VCaP (cell line): ENCODE results near the gene MAK.

Experiments used
- H3K27ac ChIP-seq: fragments of 450-650 bp; 2 replicates; pipeline ENCODE4 v1.5.1; 2017
- TF ChIP-seq, protein P1 (sequence below): fragments of 450-650 bp; conservative IDR thresholded peaks from 2 replicates; pipeline ENCODE4 v1.5.1; 2017; ENCODE audit warnings: mild to moderate bottlenecking, moderate library complexity

The MAK gene

DNA sequence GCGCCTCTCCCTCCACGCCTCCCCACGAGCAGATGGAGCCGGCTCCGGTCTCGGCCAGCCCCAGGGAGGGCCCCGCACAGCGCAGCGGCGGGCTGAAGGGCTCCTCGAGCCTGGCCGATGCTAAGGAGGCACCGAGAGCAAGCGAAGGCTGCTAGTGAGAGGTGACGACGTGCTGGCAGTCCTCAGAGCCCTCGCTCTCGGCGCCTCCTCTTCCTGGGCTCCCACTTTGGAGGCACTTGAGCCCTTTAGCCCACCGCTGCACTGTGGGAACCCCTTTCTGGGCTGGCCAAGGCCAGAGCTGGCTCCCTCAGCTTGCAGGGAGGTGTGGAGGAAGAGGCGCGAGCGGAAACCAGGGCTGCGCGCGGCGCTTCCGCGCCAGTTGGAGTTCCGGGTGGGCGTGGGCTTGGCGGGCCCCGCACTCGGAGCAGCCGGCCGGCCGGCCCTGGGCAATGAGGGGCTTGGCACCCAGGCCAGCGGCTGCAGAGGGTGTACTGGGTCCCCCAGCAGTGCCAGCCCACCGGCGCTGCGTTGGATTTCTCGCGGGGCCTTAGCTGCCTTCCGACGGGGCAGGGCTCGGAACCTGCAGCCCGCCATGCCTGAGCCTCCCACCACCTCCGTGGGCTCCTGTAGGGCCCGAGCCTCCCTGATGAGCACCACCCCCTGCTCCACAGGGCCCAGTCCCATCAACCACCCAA is 117.9 kb downstream of the MAK start:
- H3K27ac ChIP-seq, result peak overlapping the region; percentile 59
- TF ChIP-seq, protein P1, sequence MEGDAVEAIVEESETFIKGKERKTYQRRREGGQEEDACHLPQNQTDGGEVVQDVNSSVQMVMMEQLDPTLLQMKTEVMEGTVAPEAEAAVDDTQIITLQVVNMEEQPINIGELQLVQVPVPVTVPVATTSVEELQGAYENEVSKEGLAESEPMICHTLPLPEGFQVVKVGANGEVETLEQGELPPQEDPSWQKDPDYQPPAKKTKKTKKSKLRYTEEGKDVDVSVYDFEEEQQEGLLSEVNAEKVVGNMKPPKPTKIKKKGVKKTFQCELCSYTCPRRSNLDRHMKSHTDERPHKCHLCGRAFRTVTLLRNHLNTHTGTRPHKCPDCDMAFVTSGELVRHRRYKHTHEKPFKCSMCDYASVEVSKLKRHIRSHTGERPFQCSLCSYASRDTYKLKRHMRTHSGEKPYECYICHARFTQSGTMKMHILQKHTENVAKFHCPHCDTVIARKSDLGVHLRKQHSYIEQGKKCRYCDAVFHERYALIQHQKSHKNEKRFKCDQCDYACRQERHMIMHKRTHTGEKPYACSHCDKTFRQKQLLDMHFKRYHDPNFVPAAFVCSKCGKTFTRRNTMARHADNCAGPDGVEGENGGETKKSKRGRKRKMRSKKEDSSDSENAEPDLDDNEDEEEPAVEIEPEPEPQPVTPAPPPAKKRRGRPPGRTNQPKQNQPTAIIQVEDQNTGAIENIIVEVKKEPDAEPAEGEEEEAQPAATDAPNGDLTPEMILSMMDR, result no peak

DNA sequence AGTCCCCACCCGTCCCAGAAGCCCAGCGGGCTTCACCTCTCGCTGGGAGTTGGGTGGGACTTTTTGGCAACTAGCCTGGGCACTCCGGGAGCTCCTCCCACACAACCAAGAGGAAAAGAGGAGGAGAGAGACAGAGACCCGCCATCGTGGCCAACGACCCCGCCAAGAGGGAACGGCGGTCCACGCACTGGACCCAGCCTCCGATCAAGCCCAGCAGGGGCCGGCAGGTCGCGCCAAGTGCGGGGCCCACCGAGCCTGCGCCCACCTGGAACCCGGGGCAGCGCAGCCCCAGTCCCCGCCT is 118.4 kb downstream of the MAK start:
- peak overlapping the region; percentile 59 for H3K27ac ChIP-seq
- TF ChIP-seq, protein P1, result no peak

DNA sequence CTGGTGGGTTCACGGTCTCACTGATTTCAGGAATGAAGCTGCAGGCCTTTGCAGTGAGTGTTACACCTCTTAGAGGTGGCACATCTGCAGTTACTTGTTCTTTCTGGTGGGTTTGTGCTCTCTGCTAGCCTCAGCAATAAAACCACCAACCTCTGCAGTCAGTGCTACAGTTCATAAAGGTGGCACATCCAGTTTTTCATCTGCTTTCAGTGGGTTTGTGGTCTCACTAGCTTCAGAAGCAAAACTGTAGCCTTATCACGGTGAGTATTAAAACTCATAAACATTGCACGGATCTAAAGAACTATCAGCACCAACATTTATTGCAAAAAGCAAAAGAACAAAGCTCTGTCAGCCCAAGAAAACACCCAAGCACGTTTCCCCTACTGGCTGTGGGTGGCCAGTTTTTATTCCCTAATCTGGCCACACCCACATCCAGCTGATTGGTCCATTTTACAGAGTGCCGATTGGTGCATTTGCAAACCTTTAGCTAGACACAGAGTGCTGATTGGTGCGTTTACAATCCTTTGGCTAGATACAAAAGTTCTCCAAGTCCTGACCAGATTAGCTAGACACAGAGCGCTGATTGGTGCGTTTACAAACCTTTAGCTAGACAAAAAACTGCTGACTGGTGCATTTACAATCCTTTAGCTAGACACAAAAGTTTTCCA is 118.9 kb downstream of the MAK start:
- TF ChIP-seq, protein P1, result no peak
- peak overlapping the region; percentile 59; the same call in 1 of the 2 replicates for H3K27ac ChIP-seq

DNA sequence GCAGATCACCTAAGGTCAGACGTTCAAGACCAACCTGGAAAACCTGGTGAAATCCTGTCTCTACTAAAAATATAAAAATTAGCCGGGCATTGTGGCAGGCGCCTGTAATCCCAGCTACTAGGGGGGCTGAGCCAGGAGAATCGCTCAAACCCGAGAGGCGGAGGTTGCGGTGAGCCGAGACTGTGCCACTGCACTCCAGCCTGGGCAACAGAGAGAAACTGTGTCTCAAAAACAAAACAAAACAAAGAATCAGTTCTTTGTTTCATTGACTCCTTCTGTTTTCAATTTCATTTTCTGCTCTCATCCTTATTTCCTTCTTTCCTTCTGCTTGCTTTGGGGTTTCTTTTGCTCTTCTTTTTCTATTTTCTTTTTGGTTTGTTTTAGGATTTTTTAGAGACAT is 124.4 kb downstream of the MAK start:
- H3K27ac ChIP-seq, result no peak overlapping the region
- TF ChIP-seq, protein P1, result no peak
